Neural cell (in vitro differentiated cells): Measurements from ENCODE around the gene STAG2. TPM values are rescaled to one million over a fixed set of nuclear protein-coding genes. Genes with fewer than 3 reads are reported as not detected.

Experiments
- H2AFZ ChIP-seq: fragments of 200-600, 300-800 bp; sonication (generic), shearing (Covaris generic); 2 replicates; pipeline ENCODE4 v1.6.0; 2014; ENCODE audit warnings: low read depth, mild to moderate bottlenecking, antibody characterized with exemption, low read length, moderate library complexity
- H3F3A ChIP-seq: fragments of 200-600 bp; shearing (Covaris generic); 2 replicates; pipeline ENCODE4 v1.6.1; 2016; ENCODE audit warnings: mild to moderate bottlenecking, moderate library complexity, mixed read lengths, antibody characterized with exemption, low read length; ENCODE audit not compliant: insufficient read depth, poor library complexity, severe bottlenecking
- H3K27ac ChIP-seq: fragments of 200-600, 300-800 bp; sonication (generic), shearing (Covaris generic); 2 replicates; pipeline ENCODE4 v1.5.1; 2014; ENCODE audit warnings: mild to moderate bottlenecking, low read length, moderate library complexity
- H3K27me3 ChIP-seq: fragments of 300-800, 200-600 bp; sonication (generic), shearing (Covaris generic); 2 replicates; pipeline ENCODE4 v1.6.0; 2014; ENCODE audit warnings: mild to moderate bottlenecking, low read depth, low read length, moderate library complexity; ENCODE audit not compliant: insufficient read depth
- H3K36me3 ChIP-seq: fragments of 300-800, 200-600 bp; sonication (generic), shearing (Covaris generic); 2 replicates; pipeline ENCODE4 v1.5.1; 2014; ENCODE audit warnings: mild to moderate bottlenecking, antibody characterized with exemption, low read length, moderate library complexity; ENCODE audit not compliant: insufficient read depth
- H3K4me2 ChIP-seq: fragments of 300-800, 200-600 bp; sonication (generic), shearing (Covaris generic); 2 replicates; pipeline ENCODE4 v1.6.0; 2014; ENCODE audit warnings: mild to moderate bottlenecking, low read length
- H3K4me3 ChIP-seq: fragments of 300-800, 200-600 bp; sonication (generic), shearing (Covaris generic); 2 replicates; pipeline ENCODE4 v1.5.1; 2014; ENCODE audit warnings: mild to moderate bottlenecking, low read length, moderate library complexity
- H3K79me2 ChIP-seq: fragments of 200-600 bp; shearing (Covaris generic); replicated peaks from 2 replicates; pipeline ENCODE4 v1.6.0; 2014; ENCODE audit warnings: mild to moderate bottlenecking, low read length, moderate library complexity; ENCODE audit not compliant: insufficient read depth
- H3K9ac ChIP-seq: fragments of 300-800, 200-600 bp; sonication (generic), shearing (Covaris generic); 2 replicates; pipeline ENCODE4 v1.6.1; 2016; ENCODE audit warnings: mild to moderate bottlenecking, low read length, mixed read lengths
- H3K9me2 ChIP-seq: fragments of 200-600 bp; shearing (Covaris generic); 2 replicates; pipeline ENCODE4 v1.6.1; 2016; ENCODE audit warnings: mild to moderate bottlenecking, low read length, mixed read lengths; ENCODE audit not compliant: insufficient read depth
- H3K9me3 ChIP-seq: fragments of 200-600, 300-800 bp; sonication (generic), shearing (Covaris generic); 2 replicates; pipeline ENCODE4 v1.6.1; 2016; ENCODE audit warnings: mild to moderate bottlenecking, mixed run types, low read length, moderate library complexity, mixed read lengths
- H4K20me1 ChIP-seq: fragments of 200-600 bp; shearing (Covaris generic); 2 replicates; pipeline ENCODE4 v1.6.1; 2016; ENCODE audit warnings: mild to moderate bottlenecking, mixed run types; ENCODE audit not compliant: insufficient read depth
- EP300 ChIP-seq: fragments of 450-650 bp; conservative IDR thresholded peaks from 2 replicates; pipeline ENCODE4 v1.6.1; 2014; ENCODE audit warnings: antibody characterized with exemption, mild to moderate bottlenecking, moderate library complexity; ENCODE audit not compliant: poor library complexity, severe bottlenecking
- EZH2 ChIP-seq: fragments of 200-600, 300-800 bp; shearing (Covaris generic), sonication (generic); IDR thresholded peaks from 2 replicates; pipeline ENCODE4 v1.6.1; 2014; ENCODE audit warnings: antibody characterized with exemption, low read length, borderline replicate concordance, mild to moderate bottlenecking; ENCODE audit not compliant: insufficient read depth, poor library complexity, severe bottlenecking
- MXI1 ChIP-seq: fragments of 450-650 bp; conservative IDR thresholded peaks from 2 replicates; pipeline ENCODE4 v1.6.1; 2014; ENCODE audit warnings: antibody characterized with exemption, mild to moderate bottlenecking; ENCODE audit not compliant: poor library complexity, severe bottlenecking
- POLR2AphosphoS5 ChIP-seq: IDR thresholded peaks from 2 replicates; pipeline ENCODE4 v1.6.1; 2012
- RAD21 ChIP-seq: fragments of 450-650 bp; conservative IDR thresholded peaks from 2 replicates; pipeline ENCODE4 v1.6.1; 2014; ENCODE audit warnings: antibody characterized with exemption, mild to moderate bottlenecking, moderate library complexity
- SMC3 ChIP-seq: fragments of 450-650 bp; conservative IDR thresholded peaks from 2 replicates; pipeline ENCODE4 v1.6.1; 2014; ENCODE audit warnings: antibody characterized with exemption, mild to moderate bottlenecking, moderate library complexity; ENCODE audit not compliant: poor library complexity
- TAF1 ChIP-seq: IDR thresholded peaks from 2 replicates; pipeline ENCODE4 v1.6.1; 2012; ENCODE audit warnings: low read depth
- polyA plus RNA-seq: library from polyadenylated mRNA; depleted of rRNA; stranded (reverse); fragments of >200 nt; gene quantifications from 2 replicates; pipeline ENCODE4 v1.2.3, GENCODE V29; 2014
- TF ChIP-seq, protein P1 (sequence below): fragments of 450-650 bp; IDR thresholded peaks from 2 replicates; pipeline ENCODE4 v1.5.1; 2014; ENCODE audit warnings: antibody characterized with exemption, mild to moderate bottlenecking, moderate library complexity; ENCODE audit not compliant: poor library complexity, severe bottlenecking
- TF ChIP-seq, protein P2 (sequence below): IDR thresholded peaks from 2 replicates; pipeline ENCODE4 v1.6.1; 2012; ENCODE audit warnings: borderline replicate concordance

STAG2 gene
- polyA plus RNA-seq, 1 donor from 2014 or later, result 26.5 TPM

DNA sequence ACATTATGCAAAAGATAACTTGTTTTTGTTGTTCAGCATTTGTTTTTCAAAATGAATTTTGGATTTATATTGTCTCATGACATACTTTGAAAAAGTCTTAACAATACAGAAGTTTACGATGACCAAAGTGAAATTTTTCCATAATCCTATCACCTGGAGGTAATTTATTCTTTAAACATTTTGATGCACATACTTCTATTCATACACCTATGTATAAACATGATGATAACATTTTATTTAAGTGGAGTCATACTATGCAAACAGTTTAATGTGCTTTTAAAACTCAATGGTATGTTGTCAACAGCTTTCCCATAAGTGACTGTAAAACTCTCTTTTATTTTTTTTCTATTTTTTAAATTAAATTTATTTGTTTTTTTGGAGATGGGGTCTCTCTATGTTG lies 65.0 kb downstream of the STAG2 start:
- no peaks in the 10 kb centered on the region for H4K20me1 ChIP-seq
- H3K79me2 ChIP-seq, result peaks cover 8% of the 10 kb centered on the region
- H3K9me3 ChIP-seq, result no peaks in the 10 kb centered on the region
- H3K27me3 ChIP-seq, result no peaks in the 10 kb centered on the region
- no peaks in the 10 kb centered on the region for H3F3A ChIP-seq
- no peak for TF ChIP-seq RAD21
- no peak for TF ChIP-seq SMC3
- H3K4me3 ChIP-seq, result no peak overlapping the region
- H3K9me2 ChIP-seq, result no peaks in the 10 kb centered on the region
- H3K27ac ChIP-seq, result no peak overlapping the region
- H3K4me2 ChIP-seq, result no peak overlapping the region
- H3K36me3 ChIP-seq, result no peaks in the 10 kb centered on the region
- no peak overlapping the region for H2AFZ ChIP-seq
- no peak overlapping the region for H3K9ac ChIP-seq

DNA sequence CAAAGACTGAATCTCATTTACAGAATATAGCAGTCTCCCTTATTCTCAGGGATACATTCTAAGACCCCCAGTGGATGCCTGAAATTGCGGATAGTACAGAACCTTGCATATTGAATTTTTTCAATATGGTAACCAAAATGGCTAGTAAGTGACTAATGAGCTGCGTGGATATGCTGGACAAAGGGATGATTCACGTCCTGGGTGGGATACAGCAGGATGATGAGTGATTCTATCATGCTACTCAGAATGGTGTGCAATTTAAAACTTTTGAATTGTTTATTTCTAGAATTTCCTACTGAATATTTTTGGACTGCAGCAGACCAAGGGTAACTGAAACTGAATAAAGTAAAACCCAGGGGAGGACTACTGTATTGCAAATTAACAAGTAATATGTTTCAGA lies 66.7 kb downstream of the STAG2 start:
- H3K4me3 ChIP-seq, result no peak overlapping the region
- no peaks in the 10 kb centered on the region for H3K9me3 ChIP-seq
- no peak overlapping the region for H3K9ac ChIP-seq
- H3F3A ChIP-seq, result no peaks in the 10 kb centered on the region
- no peak overlapping the region for H3K27ac ChIP-seq
- TF ChIP-seq MXI1 (no peak), SMC3 (no peak), RAD21 (no peak), EZH2 (no peak), EP300 (no peak), TAF1 (no peak), POLR2AphosphoS5 (no peak)
- TF ChIP-seq, protein P1, sequence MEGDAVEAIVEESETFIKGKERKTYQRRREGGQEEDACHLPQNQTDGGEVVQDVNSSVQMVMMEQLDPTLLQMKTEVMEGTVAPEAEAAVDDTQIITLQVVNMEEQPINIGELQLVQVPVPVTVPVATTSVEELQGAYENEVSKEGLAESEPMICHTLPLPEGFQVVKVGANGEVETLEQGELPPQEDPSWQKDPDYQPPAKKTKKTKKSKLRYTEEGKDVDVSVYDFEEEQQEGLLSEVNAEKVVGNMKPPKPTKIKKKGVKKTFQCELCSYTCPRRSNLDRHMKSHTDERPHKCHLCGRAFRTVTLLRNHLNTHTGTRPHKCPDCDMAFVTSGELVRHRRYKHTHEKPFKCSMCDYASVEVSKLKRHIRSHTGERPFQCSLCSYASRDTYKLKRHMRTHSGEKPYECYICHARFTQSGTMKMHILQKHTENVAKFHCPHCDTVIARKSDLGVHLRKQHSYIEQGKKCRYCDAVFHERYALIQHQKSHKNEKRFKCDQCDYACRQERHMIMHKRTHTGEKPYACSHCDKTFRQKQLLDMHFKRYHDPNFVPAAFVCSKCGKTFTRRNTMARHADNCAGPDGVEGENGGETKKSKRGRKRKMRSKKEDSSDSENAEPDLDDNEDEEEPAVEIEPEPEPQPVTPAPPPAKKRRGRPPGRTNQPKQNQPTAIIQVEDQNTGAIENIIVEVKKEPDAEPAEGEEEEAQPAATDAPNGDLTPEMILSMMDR, result no peak
- TF ChIP-seq, protein P2, sequence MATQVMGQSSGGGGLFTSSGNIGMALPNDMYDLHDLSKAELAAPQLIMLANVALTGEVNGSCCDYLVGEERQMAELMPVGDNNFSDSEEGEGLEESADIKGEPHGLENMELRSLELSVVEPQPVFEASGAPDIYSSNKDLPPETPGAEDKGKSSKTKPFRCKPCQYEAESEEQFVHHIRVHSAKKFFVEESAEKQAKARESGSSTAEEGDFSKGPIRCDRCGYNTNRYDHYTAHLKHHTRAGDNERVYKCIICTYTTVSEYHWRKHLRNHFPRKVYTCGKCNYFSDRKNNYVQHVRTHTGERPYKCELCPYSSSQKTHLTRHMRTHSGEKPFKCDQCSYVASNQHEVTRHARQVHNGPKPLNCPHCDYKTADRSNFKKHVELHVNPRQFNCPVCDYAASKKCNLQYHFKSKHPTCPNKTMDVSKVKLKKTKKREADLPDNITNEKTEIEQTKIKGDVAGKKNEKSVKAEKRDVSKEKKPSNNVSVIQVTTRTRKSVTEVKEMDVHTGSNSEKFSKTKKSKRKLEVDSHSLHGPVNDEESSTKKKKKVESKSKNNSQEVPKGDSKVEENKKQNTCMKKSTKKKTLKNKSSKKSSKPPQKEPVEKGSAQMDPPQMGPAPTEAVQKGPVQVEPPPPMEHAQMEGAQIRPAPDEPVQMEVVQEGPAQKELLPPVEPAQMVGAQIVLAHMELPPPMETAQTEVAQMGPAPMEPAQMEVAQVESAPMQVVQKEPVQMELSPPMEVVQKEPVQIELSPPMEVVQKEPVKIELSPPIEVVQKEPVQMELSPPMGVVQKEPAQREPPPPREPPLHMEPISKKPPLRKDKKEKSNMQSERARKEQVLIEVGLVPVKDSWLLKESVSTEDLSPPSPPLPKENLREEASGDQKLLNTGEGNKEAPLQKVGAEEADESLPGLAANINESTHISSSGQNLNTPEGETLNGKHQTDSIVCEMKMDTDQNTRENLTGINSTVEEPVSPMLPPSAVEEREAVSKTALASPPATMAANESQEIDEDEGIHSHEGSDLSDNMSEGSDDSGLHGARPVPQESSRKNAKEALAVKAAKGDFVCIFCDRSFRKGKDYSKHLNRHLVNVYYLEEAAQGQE, result no peak
- no peaks in the 10 kb centered on the region for H4K20me1 ChIP-seq
- no peak overlapping the region for H2AFZ ChIP-seq
- peaks cover 2% of the 10 kb centered on the region for H3K79me2 ChIP-seq
- H3K9me2 ChIP-seq, result no peaks in the 10 kb centered on the region
- H3K4me2 ChIP-seq, result no peak overlapping the region
- H3K27me3 ChIP-seq, result no peaks in the 10 kb centered on the region
- H3K36me3 ChIP-seq, result no peaks in the 10 kb centered on the region

DNA sequence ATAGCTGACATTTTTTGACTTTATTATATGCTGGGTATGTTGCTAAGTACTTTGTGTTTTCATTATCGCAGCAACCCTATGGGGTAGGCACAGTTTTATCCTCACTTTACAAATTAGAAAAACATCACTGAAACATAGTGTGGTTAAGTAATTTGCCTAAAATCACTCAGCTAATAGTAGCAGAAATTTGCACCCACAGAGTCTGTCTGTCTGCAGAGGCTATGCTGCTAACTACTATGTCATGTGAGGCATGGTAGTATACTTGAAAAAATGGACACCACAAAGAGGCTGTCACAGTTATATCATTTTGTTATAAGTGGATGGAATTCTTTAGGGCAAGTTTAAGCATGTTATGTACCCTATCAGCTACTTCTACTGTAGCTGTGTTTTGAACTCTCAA lies 69.0 kb downstream of the STAG2 start:
- no peak overlapping the region for H3K4me2 ChIP-seq
- no peaks in the 10 kb centered on the region for H3K79me2 ChIP-seq
- H3K9me3 ChIP-seq, result no peaks in the 10 kb centered on the region
- TF ChIP-seq POLR2AphosphoS5 (no peak), EZH2 (no peak), RAD21 (no peak), EP300 (no peak), SMC3 (no peak), MXI1 (no peak), TAF1 (no peak)
- TF ChIP-seq, protein P1, result no peak
- TF ChIP-seq, protein P2, result no peak
- no peaks in the 10 kb centered on the region for H3K9me2 ChIP-seq
- H4K20me1 ChIP-seq, result no peaks in the 10 kb centered on the region
- no peaks in the 10 kb centered on the region for H3K36me3 ChIP-seq
- no peak overlapping the region for H2AFZ ChIP-seq
- no peaks in the 10 kb centered on the region for H3K27me3 ChIP-seq
- no peak overlapping the region for H3K4me3 ChIP-seq
- no peaks in the 10 kb centered on the region for H3F3A ChIP-seq
- H3K9ac ChIP-seq, result no peak overlapping the region
- no peak overlapping the region for H3K27ac ChIP-seq
